Effector memory CD8-positive, alpha-beta T cell (primary cell): ENCODE results near the gene DDX51.
A peak's percentile ranks its signal among the peaks of the same experiment; 100 is the strongest.

Experiments used
- ATAC-seq: fragments of 150-1000 bp; cut with Tn5 transposase; replicated peaks from 2 replicates; pipeline ENCODE4 v1.10.0; 2021; ENCODE audit warnings: mild to moderate bottlenecking, moderate library complexity
- DNase-seq, 3 experiments: peaks; one replicate each; pipeline ENCODE4 v3.0.0; 2021
- H3K27ac Mint-ChIP-seq, 2 donors: one replicate each; pipeline ENCODE4 v1.8.0; 2022; ENCODE audit warnings: mild to moderate bottlenecking in 2 of 2, mixed read lengths in 2 of 2, moderate library complexity in 2 of 2
- H3K27me3 Mint-ChIP-seq, 2 donors: one replicate each; pipeline ENCODE4 v1.8.0; 2022; ENCODE audit warnings: mixed read lengths in 2 of 2
- H3K36me3 Mint-ChIP-seq: one replicate; pipeline ENCODE4 v1.8.0; 2022; ENCODE audit warnings: mild to moderate bottlenecking, moderate library complexity, mixed read lengths; ENCODE audit not compliant: insufficient read depth
- H3K4me1 Mint-ChIP-seq, 2 donors: one replicate each; pipeline ENCODE4 v1.8.0; 2022; ENCODE audit warnings: low read depth in 2 of 2, mixed read lengths in 2 of 2
- H3K4me3 Mint-ChIP-seq, 2 donors: one replicate each; pipeline ENCODE4 v1.8.0; 2022; ENCODE audit warnings: mild to moderate bottlenecking in 2 of 2, mixed read lengths in 2 of 2, moderate library complexity in 2 of 2
- H3K9me3 Mint-ChIP-seq, 2 donors: one replicate each; pipeline ENCODE4 v1.8.0; 2022; ENCODE audit warnings: mixed read lengths in 2 of 2

DDX51 gene

GRCh38 chr12:132129007-132129406 is 15.1 kb downstream of the DDX51 start:
- DNase-seq = no peak
- H3K27me3 Mint-ChIP-seq = no peaks in the 10 kb centered on the region
- H3K27ac Mint-ChIP-seq = no peak overlapping the region
- H3K4me3 Mint-ChIP-seq = no peak overlapping the region
- H3K4me1 Mint-ChIP-seq = no peaks in the 10 kb centered on the region
- H3K36me3 Mint-ChIP-seq = peaks cover 10% of the 10 kb centered on the region
- peaks cover 1 to 7% of the 10 kb centered on the region in 2 donors for H3K9me3 Mint-ChIP-seq
- no peak for ATAC-seq

- H3K4me1 Mint-ChIP-seq = no peaks in the 10 kb centered on the region
- peaks cover 1 to 7% of the 10 kb centered on the region in 2 donors for H3K9me3 Mint-ChIP-seq
- H3K27ac Mint-ChIP-seq = no peak overlapping the region
- H3K27me3 Mint-ChIP-seq = no peaks in the 10 kb centered on the region
- H3K4me3 Mint-ChIP-seq = no peak overlapping the region
- ATAC-seq (no peak), DNase-seq (no peak)
- peaks cover 15% of the 10 kb centered on the region for H3K36me3 Mint-ChIP-seq
Observed at GRCh38 chr12:132127041-132127440, 17.1 kb downstream of the DDX51 start.

GRCh38 chr12:132125736-132126135 is 18.4 kb downstream of the DDX51 start:
- H3K36me3 Mint-ChIP-seq = peaks cover 21% of the 10 kb centered on the region

GRCh38 chr12:132124766-132125425 is 19.2 kb downstream of the DDX51 start:
- DNase-seq (no peak), ATAC-seq (no peak)
- peaks cover 21% of the 10 kb centered on the region for H3K36me3 Mint-ChIP-seq
- H3K4me3 Mint-ChIP-seq = no peak overlapping the region
- no peak overlapping the region for H3K27ac Mint-ChIP-seq
- no peaks in the 10 kb centered on the region for H3K4me1 Mint-ChIP-seq
- H3K27me3 Mint-ChIP-seq = no peaks in the 10 kb centered on the region
- H3K9me3 Mint-ChIP-seq = peaks cover 0 to 7% of the 10 kb centered on the region in 2 donors

More at GRCh38 chr12:132125736-132126135, 18.4 kb downstream of the DDX51 start:
- Mint-ChIP-seq H3K4me3 (no peak overlapping the region), H3K9me3 (peaks cover 0 to 7% of the 10 kb centered on the region in 2 donors), H3K27me3 (no peaks in the 10 kb centered on the region), H3K4me1 (no peaks in the 10 kb centered on the region), H3K27ac (no peak overlapping the region)
- DNase-seq (no peak), ATAC-seq (no peak)

- Mint-ChIP-seq H3K27me3 (no peaks in the 10 kb centered on the region), H3K4me1 (no peaks in the 10 kb centered on the region), H3K4me3 (no peak overlapping the region), H3K27ac (no peak overlapping the region), H3K36me3 (peaks cover 21% of the 10 kb centered on the region), H3K9me3 (peaks cover 0 to 7% of the 10 kb centered on the region in 2 donors)
- DNase-seq (no peak), ATAC-seq (no peak)
Observed at GRCh38 chr12:132123970-132124765, 20.0 kb downstream of the DDX51 start.

- no peak overlapping the region for H3K27ac Mint-ChIP-seq
- no peaks in the 10 kb centered on the region for H3K27me3 Mint-ChIP-seq
- no peak overlapping the region for H3K4me3 Mint-ChIP-seq
- peaks cover 16% of the 10 kb centered on the region for H3K36me3 Mint-ChIP-seq
- H3K9me3 Mint-ChIP-seq = no peaks in the 10 kb centered on the region
- DNase-seq (no peak), ATAC-seq (no peak)
- H3K4me1 Mint-ChIP-seq = no peaks in the 10 kb centered on the region
Observed at GRCh38 chr12:132121283-132121682, 22.8 kb downstream of the DDX51 start.

GRCh38 chr12:132118876-132119275 is 25.2 kb downstream of the DDX51 start:
- DNase-seq = no peak
- no peak overlapping the region for H3K27ac Mint-ChIP-seq
- no peak for ATAC-seq
- H3K4me1 Mint-ChIP-seq = no peaks in the 10 kb centered on the region
- no peaks in the 10 kb centered on the region for H3K27me3 Mint-ChIP-seq
- H3K4me3 Mint-ChIP-seq = no peak overlapping the region
- no peaks in the 10 kb centered on the region for H3K9me3 Mint-ChIP-seq
- H3K36me3 Mint-ChIP-seq = peaks cover 11% of the 10 kb centered on the region

- Mint-ChIP-seq H3K4me1 (no peaks in the 10 kb centered on the region), H3K27ac (peak overlapping the region in 1 of 2 donors; percentile 31), H3K4me3 (no peak overlapping the region), H3K27me3 (no peaks in the 10 kb centered on the region), H3K36me3 (peaks cover 11% of the 10 kb centered on the region), H3K9me3 (no peaks in the 10 kb centered on the region)
- ATAC-seq = no peak
- DNase-seq = no peak
Observed at GRCh38 chr12:132117558-132117875, 26.6 kb downstream of the DDX51 start.

GRCh38 chr12:132116709-132117557 is 27.2 kb downstream of the DDX51 start:
- no peak overlapping the region for H3K4me3 Mint-ChIP-seq
- no peaks in the 10 kb centered on the region for H3K4me1 Mint-ChIP-seq
- no peak for ATAC-seq
- no peak for DNase-seq
- H3K9me3 Mint-ChIP-seq = no peaks in the 10 kb centered on the region
- peaks cover 5% of the 10 kb centered on the region for H3K36me3 Mint-ChIP-seq
- H3K27ac Mint-ChIP-seq = peak overlapping the region in 1 of 2 donors; percentile 31
- no peaks in the 10 kb centered on the region for H3K27me3 Mint-ChIP-seq

- H3K27me3 Mint-ChIP-seq = no peaks in the 10 kb centered on the region
- H3K4me1 Mint-ChIP-seq = no peaks in the 10 kb centered on the region
- DNase-seq = no peak
Observed at GRCh38 chr12:132115500-132115899, 28.6 kb downstream of the DDX51 start.

GRCh38 chr12:132114667-132115066 is 29.5 kb downstream of the DDX51 start:
- H3K4me1 Mint-ChIP-seq = no peaks in the 10 kb centered on the region
- H3K27me3 Mint-ChIP-seq = no peaks in the 10 kb centered on the region
- no peaks in the 10 kb centered on the region for H3K9me3 Mint-ChIP-seq
- H3K36me3 Mint-ChIP-seq = no peaks in the 10 kb centered on the region
- no peak for DNase-seq
- H3K4me3 Mint-ChIP-seq = no peak overlapping the region
- ATAC-seq = no peak
- no peak overlapping the region for H3K27ac Mint-ChIP-seq

More at GRCh38 chr12:132115500-132115899, 28.6 kb downstream of the DDX51 start:
- Mint-ChIP-seq H3K9me3 (no peaks in the 10 kb centered on the region), H3K4me3 (no peak overlapping the region), H3K27ac (no peak overlapping the region), H3K36me3 (no peaks in the 10 kb centered on the region)
- no peak for ATAC-seq

- Mint-ChIP-seq H3K27ac (no peak overlapping the region), H3K36me3 (peaks cover 6% of the 10 kb centered on the region), H3K27me3 (no peaks in the 10 kb centered on the region), H3K4me1 (no peaks in the 10 kb centered on the region), H3K9me3 (no peaks in the 10 kb centered on the region), H3K4me3 (no peak overlapping the region)
- DNase-seq (no peak), ATAC-seq (no peak)
Observed at GRCh38 chr12:132111654-132112304, 32.3 kb downstream of the DDX51 start.

GRCh38 chr12:132110677-132111076 is 33.4 kb downstream of the DDX51 start:
- Mint-ChIP-seq H3K9me3 (no peaks in the 10 kb centered on the region), H3K4me3 (no peak overlapping the region), H3K4me1 (no peaks in the 10 kb centered on the region), H3K27ac (no peak overlapping the region), H3K27me3 (no peaks in the 10 kb centered on the region), H3K36me3 (peaks cover 6% of the 10 kb centered on the region)
- no peak for ATAC-seq
- no peak for DNase-seq
